CD4-positive, alpha-beta T cell treated with Interleukin-4 for 4 hours (primary cell): ENCODE results near the gene SNN.

ENCODE experiments used
- DNase-seq: peaks from one replicate; pipeline ENCODE4 v3.0.0-alpha.2; 2020

Gene SNN

DNA sequence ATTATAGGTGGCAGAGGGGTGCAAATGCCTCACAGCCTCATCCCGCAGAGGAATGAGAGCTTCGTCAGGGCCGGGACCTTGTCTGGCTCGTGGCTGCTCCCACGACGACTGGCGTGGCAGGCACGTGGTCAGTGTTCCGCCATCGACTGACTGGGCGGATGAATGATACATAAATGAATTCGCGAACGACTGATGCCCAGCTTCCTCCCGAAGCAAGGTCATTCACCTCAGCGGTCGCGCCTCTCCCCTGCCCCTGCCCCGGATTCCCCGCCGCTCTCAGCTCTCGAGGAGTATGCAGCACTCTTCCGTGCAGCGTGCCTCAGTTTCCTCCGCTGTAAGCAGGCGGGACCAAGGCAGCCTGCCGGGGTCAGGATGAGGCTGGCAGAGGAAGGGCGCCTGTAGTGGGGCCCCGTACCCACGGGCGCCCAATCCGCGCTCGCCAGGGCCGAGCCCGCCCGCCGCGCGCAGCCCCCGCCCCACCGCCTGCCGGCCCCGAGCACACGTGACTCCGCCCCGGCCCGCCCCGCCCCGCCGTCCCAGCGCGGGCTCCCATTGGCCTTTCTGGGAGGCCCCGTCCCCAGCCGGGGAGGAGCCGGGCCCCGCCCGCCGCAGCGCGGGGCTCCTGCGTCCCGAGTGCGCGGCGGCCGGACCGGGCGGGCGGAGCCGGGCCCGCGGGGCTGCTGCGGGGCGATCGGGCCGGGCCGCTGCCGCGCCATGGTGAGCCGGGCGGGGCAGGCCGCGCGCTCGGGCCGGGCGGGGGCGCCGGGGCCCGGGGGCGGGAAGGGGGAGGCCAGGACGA is at the start of gene SNN:
Gene SNN, plus strand, starts transcription at position 632 of the 799 bp plus-strand sequence. CDS start 7,605 bp downstream, outside the sequence.
- peak; percentile 80 for DNase-seq

- DNase-seq, result peak; percentile 48
These were observed 48.9 kb upstream of the SNN start for GRCh38 chr16:11619327-11619851.

- no peak for DNase-seq
These were observed 47.8 kb upstream of the SNN start for GRCh38 chr16:11620243-11621003.

DNA sequence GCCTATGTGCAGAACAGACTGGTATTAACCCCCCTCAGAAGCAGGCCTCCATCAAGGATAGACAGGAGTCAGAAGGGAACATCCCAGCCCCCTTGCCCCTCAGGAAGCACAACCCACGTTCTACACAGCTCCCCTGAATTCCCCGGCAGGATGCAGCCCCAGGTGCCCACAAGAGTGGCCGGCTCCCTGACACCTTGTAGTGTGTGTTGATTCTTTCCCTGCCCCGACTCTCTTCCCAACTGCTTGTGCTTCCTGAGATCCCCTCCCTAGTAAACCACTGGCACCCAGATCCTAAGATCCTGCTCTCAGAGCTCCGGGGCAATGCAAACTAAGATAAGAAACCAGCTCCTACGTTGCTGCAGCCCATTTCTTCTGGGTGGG is 46.7 kb upstream of the SNN start:
- no peak for DNase-seq

GRCh38 chr16:11621920-11622651 is 46.2 kb upstream of the SNN start:
- DNase-seq, result peak; percentile 77

GRCh38 chr16:11624205-11624604 is 44.0 kb upstream of the SNN start:
- no peak for DNase-seq

GRCh38 chr16:11624636-11625607 is 43.3 kb upstream of the SNN start:
- no peak for DNase-seq

DNA sequence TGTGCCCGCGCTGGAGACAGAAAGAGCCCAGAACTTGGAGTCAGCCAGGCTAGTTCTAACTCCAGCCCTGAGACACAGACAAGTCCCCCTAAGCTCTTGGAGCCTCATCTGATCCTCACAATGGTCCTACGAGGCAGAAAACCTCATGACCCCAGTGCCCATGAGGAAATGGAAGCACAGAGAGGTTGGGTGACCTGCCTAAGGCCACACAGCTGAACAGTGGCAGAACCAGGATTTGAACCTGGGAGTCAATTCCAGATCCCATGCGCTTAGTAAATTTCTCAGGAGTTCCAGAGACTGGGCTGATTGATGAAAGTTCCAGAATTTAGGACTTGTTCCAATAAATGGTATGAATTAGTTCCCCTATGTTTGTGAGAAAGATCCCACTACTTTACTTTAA is 42.5 kb upstream of the SNN start:
- no peak for DNase-seq

DNA sequence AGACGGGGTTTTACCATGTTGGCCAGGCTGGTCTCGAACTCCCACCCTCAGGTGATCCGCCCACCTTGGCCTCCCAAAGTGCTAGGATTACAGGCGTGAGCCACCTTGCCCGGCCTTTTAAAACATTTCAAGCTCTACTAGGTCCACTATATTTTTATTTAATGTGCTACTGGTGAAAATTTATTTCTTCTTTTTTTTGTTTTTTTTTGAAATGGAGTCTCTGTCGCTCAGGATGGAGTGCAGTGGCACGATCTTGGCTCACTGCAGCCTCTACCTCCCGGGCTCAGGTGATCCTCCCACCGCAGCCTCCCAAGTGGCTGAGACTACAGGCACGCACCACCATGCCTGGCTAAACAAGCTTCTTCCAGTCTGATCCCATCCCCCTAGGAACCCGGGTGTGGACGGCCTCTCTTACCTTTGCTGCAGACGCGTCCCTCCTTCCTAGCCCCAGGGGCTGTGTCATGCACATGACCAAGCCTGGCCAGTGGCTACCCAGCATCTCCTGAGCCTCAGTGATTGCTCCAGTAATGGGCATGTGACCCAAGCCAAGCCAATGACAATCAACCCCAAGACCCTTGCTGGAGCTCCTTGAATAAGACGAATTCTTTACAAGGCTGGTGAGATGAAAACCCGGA is 41.5 kb upstream of the SNN start:
- DNase-seq, result no peak

DNA sequence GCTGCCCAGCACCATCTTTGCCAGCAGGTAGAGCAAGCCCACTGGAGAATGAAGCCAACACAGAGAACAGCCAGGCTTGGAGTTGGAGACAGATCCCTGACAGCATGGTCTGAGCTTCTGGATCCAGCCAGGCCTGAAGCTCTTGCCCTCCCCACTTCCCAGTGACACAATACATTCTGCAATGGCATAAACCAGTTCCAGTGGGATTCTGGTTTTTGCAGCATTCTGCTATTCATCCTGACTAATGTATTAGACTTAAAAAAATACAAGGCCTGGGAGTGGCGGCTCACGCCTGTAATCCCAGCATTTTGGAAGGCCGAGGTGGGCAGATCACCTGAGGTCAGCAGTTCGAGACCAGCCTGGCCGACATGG is 41.0 kb upstream of the SNN start:
- no peak for DNase-seq

DNA sequence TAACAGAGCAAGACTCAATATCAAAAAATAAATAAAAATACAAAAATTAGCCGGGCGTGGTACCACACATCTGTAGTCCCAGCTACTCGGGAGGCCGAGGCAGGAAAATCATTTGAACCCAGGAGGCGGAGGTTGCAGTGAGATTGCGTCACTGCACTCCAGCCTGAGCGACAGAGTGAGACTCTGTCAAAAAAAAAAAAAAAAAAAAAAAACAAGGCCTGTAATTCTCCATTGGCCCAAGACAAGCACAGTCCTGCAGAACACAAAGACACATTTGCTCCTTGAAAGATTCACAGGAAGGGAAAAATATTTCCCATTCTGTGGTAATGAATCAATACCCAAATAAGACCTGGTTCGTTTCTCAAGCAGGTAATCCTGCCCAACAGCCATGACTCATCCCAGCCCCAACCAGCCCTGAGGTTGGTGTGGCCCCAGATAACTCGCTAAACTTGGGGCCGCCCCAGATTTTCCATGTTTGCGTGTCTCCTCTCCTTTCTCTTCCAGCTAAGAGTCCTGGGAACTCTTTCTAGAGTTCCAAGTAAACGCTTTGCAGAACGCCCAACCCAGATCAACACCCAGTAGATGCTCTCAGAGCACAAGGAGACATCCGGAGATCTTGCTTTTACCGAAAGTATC is 40.3 kb upstream of the SNN start:
- no peak for DNase-seq

DNA sequence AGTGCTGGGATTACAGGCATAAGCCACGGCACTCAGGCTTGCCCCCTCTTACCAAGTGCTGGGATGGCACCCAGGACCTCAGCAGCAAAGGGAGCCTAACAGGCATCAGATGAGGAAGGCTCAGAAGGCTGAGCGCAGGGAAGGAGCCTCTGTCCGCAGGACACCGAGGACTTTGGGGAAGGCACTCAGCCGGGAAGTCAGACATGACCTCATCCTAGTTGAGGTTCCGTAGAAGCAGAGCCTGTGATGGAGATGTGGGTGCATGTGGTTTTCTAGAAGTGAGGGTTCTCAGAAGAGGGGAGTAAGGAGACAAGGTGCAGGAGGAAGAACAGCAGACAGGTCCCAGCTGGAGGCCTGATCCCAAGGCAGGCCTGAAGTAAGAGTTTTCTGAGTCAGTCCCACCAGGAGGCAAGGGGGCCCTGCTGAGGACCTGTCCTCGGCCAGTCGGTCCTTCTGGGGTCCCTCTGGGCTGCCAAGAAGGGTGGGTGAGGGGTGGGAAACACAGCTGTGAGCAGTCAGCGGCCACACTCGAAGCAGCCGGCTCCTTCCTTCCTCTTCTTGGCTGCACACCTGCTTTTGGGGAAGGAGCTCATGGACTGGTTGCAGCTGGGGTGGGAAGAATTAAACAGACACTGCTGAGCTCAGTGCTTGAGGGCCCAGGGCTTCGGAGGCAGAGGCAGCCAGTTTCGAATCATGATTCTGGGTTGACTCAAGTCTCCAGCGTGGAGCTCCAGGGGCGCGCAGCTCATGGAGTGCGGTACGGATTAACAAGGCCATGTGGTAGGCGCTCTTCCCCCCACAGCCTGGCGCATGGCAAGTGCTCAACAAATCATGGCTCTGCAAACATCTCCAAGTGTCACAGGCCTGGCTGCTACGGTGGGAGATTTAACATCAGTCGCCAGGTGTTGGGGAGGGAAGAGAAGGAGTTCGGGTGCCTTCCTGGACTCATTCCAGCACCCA is 38.9 kb upstream of the SNN start:
- DNase-seq, result no peak

DNA sequence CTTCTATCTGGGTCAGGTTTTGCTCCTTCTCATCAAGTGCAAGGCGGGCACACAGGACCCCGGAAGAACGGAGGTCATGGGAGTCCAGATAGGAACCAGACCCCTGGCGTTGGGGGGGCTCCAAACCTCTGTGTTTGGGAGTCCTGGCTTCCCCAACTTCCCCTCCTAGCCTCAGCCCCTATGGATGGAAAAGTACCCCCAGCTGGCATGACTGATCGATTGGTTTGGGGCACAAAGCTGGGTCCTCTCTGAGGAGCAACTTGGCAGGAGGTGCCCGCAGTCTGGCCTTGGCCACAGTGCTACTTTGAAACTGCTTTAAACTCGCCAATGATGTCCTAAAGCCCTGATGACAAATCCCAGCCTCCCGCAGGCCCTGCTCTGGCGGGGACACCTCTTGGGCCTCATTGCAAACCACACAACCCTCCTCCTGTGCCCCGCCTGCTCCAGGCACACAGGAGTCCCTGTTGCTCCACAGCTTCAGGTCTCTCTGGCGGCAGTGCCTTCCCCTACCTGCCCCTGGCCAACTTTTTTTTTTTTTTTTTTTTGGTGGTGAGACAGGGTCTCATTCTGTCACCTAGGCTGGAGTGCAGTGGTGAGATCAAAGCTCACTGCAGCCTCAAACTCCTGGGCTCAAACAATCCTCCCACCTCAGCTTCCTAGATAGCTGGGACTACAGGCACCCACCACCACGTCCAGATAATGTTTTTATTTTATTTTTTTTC is 38.0 kb upstream of the SNN start:
- DNase-seq, result no peak

DNA sequence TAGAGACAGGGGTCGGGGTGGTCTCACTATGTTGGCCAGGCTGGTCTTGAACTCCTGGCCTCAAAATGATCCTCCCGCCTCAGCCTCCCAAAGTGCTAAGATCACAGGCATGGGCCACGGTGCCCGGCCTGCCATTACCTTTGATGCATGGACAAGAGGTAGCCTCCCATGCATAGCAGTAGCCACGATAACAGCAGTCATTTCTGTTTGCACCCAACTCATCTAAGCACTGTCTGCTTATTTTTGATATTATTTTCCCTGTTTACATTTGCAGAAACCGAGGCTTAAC is 37.5 kb upstream of the SNN start:
- no peak for DNase-seq

DNA sequence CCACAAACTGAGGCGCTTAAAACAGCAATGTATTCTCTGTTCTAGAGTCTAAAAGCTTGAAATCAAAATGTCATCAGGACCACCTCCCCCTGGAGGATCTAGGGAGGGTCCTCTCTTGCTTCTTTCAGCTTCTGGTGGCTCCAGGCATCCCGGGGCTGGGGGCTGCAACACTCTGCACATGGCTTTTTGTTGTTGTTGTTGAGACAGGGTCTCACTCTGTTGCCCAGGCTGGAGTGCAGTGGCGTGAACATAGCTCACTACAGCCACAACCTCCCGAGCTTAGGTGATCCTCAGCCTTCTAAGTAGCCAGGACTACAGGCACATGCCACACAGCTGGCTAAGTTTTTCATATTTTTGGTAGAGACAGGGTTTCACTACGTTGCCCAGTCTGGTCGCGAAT is 37.0 kb upstream of the SNN start:
- DNase-seq, result no peak

- DNase-seq, result no peak
These were observed 35.8 kb upstream of the SNN start for GRCh38 chr16:11632455-11632939.

GRCh38 chr16:11633113-11633512 is 35.1 kb upstream of the SNN start:
- no peak for DNase-seq

DNA sequence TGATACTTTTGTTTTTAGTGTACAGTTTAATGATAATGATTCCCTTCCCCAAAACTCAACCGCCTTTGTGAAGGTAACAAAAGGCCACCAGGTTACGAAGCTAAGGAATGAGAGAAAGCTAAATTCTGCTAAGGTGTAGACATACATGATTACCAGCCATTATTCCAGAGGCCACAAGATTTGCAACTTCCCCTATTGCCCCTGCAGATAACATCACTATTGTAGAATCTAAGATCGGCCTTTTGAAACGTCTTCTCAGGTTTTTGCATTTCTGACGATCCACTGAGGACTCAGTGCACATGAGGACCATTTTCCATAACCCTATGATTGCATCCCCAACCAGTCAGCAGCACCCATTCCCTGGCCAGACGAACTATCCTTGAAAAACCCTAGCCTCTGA is 33.9 kb upstream of the SNN start:
- DNase-seq, result no peak

- DNase-seq, result no peak
These were observed 33.1 kb upstream of the SNN start for GRCh38 chr16:11635113-11635652.
